Liver (tissue), 9 donors: Measurements from ENCODE around the gene SLC7A11. TPM values are rescaled to one million over a fixed set of nuclear protein-coding genes. Genes with fewer than 3 reads are reported as not detected.

Experiments used
- DNase-seq: peaks from one replicate; pipeline ENCODE4 v3.0.0-alpha.2; 2017; ENCODE audit warnings: low spot score
- H3K27ac ChIP-seq, 2 donors: one replicate each; pipeline ENCODE4 v1.7.0; 2013; ENCODE audit warnings: inconsistent platforms in 2 of 2, low read length in 2 of 2, control low read depth in 1 of 2, low read depth in 1 of 2, mild to moderate bottlenecking in 1 of 2
- H3K27me3 ChIP-seq, 4 donors: one replicate each; pipeline versions ENCODE4 v1.6.1 to v1.7.0; 2013; ENCODE audit warnings: low read length in 3 of 4, inconsistent platforms in 1 of 4, mild to moderate bottlenecking in 1 of 4, moderate library complexity in 1 of 4; ENCODE audit not compliant: control insufficient read depth in 4 of 4, insufficient read depth in 4 of 4
- H3K36me3 ChIP-seq, 4 donors: one replicate each; pipeline versions ENCODE4 v1.6.1 to v1.7.0; 2013; ENCODE audit warnings: low read length in 3 of 4, mild to moderate bottlenecking in 3 of 4, low read depth in 1 of 4, moderate library complexity in 1 of 4; ENCODE audit not compliant: control insufficient read depth in 4 of 4, insufficient read depth in 3 of 4
- H3K4me1 ChIP-seq, 4 donors: one replicate each; pipeline versions ENCODE4 v1.6.1 to v1.7.0; 2013; ENCODE audit warnings: low read length in 3 of 4, mild to moderate bottlenecking in 3 of 4, moderate library complexity in 1 of 4; ENCODE audit not compliant: control insufficient read depth in 4 of 4, insufficient read depth in 4 of 4
- H3K4me3 ChIP-seq, 3 donors: one replicate each; pipeline versions ENCODE4 v1.6.1 to v1.7.0; 2013; ENCODE audit warnings: low read length in 3 of 3, control low read depth in 1 of 3, low read depth in 1 of 3, mild to moderate bottlenecking in 1 of 3
- H3K9ac ChIP-seq, 2 donors: one replicate each; pipeline ENCODE4 v1.7.0; 2013; ENCODE audit warnings: low read length in 2 of 2, mild to moderate bottlenecking in 2 of 2, moderate library complexity in 2 of 2, control low read depth in 1 of 2, low read depth in 1 of 2
- H3K9me3 ChIP-seq, 4 donors: one replicate each; pipeline versions ENCODE4 v1.6.1 to v1.7.0; 2013; ENCODE audit warnings: low read length in 3 of 4; ENCODE audit not compliant: control insufficient read depth in 4 of 4
- ATF3 ChIP-seq: IDR thresholded peaks from 2 replicates; pipeline ENCODE4 v1.6.1; 2016; ENCODE audit warnings: antibody characterized with exemption
- EGR1 ChIP-seq, 2 donors: IDR thresholded peaks; 2 replicates each; pipeline ENCODE4 v1.6.1; 2016 to 2018; ENCODE audit warnings: antibody characterized with exemption in 2 of 2, low read depth in 2 of 2
- FOXA1 ChIP-seq: IDR thresholded peaks from 2 replicates; pipeline ENCODE4 v1.6.1; 2016; ENCODE audit warnings: antibody characterized with exemption
- FOXA2 ChIP-seq: IDR thresholded peaks from 2 replicates; pipeline ENCODE4 v1.6.1; 2016; ENCODE audit warnings: antibody characterized with exemption
- GABPA ChIP-seq, 2 donors: IDR thresholded peaks in 1 of 2; conservative IDR thresholded peaks in 1 of 2; 2 replicates each; pipeline ENCODE4 v1.6.1; 2016; ENCODE audit warnings: antibody characterized with exemption in 2 of 2, mild to moderate bottlenecking in 1 of 2, moderate library complexity in 1 of 2
- HNF4A ChIP-seq, 2 donors: conservative IDR thresholded peaks; 2 replicates each; pipeline ENCODE4 v1.6.1; 2016; ENCODE audit warnings: antibody characterized with exemption in 2 of 2, mild to moderate bottlenecking in 2 of 2
- HNF4G ChIP-seq: IDR thresholded peaks from 2 replicates; pipeline ENCODE4 v1.6.1; 2016; ENCODE audit warnings: antibody characterized with exemption
- JUND ChIP-seq, 2 donors: IDR thresholded peaks; 2 replicates each; pipeline ENCODE4 v1.6.1; 2016; ENCODE audit warnings: antibody characterized with exemption in 2 of 2
- MAX ChIP-seq: IDR thresholded peaks from 2 replicates; pipeline ENCODE4 v1.6.1; 2016; ENCODE audit warnings: antibody characterized with exemption
- NR2F2 ChIP-seq: IDR thresholded peaks from 2 replicates; pipeline ENCODE4 v1.6.1; 2016; ENCODE audit warnings: antibody characterized with exemption
- RAD21 ChIP-seq, 2 donors: IDR thresholded peaks; 2 replicates each; pipeline ENCODE4 v1.6.1; 2016; ENCODE audit warnings: antibody characterized with exemption in 2 of 2, mild to moderate bottlenecking in 2 of 2
- RXRA ChIP-seq, 2 donors: IDR thresholded peaks; 2 replicates each; pipeline ENCODE4 v1.6.1; 2017 to 2018; ENCODE audit warnings: antibody characterized with exemption in 2 of 2, mild to moderate bottlenecking in 1 of 2
- SP1 ChIP-seq: IDR thresholded peaks from 2 replicates; pipeline ENCODE4 v1.6.1; 2018; ENCODE audit warnings: antibody characterized with exemption, mild to moderate bottlenecking
- TAF1 ChIP-seq: conservative IDR thresholded peaks from 2 replicates; pipeline ENCODE4 v1.6.1; 2016; ENCODE audit warnings: antibody characterized with exemption, mild to moderate bottlenecking
- YY1 ChIP-seq: IDR thresholded peaks from 2 replicates; pipeline ENCODE4 v1.6.1; 2016; ENCODE audit warnings: antibody characterized with exemption, mild to moderate bottlenecking
- ZBTB33 ChIP-seq: IDR thresholded peaks from 2 replicates; pipeline ENCODE4 v1.6.1; 2016; ENCODE audit warnings: antibody characterized with exemption
- WGBS: extraction: QIAGEN DNeasy Blood & Tissue Kit; methylation state at CpG from one replicate; pipeline ENCODE4 v1.1.7; 2013; 5-methylcytosine and 5-hydroxymethylcytosine counted together
- polyA plus RNA-seq, 2 donors: library from polyadenylated mRNA; stranded (reverse) in 1 of 2; unstranded in 1 of 2; fragments of 200-250 nt in 1 of 2; fragments of >200 nt in 1 of 2; fragmentation: Nextera tagmentation in 1 of 2; extraction: Ambion mirVana in 1 of 2; gene quantifications; one replicate each; pipeline versions ENCODE4 v1.2.1 to v1.2.3, GENCODE V29; 2013 to 2015
- total RNA-seq, 2 donors: library from RNA; depleted of rRNA; stranded (reverse); fragments of >200 nt; gene quantifications; one replicate each; pipeline ENCODE4 v1.2.3, GENCODE V29; 2014
- TF ChIP-seq, protein P1 (sequence below): fragments of 150-350 bp; IDR thresholded peaks from 2 replicates; pipeline ENCODE4 v1.5.1; 2017; ENCODE audit warnings: improper control_type of control experiment, low read depth, low read length; ENCODE audit not compliant: missing input control
- TF ChIP-seq, protein P2 (sequence below): IDR thresholded peaks from 2 replicates; pipeline ENCODE4 v1.6.1; 2016; ENCODE audit warnings: antibody characterized with exemption, mild to moderate bottlenecking
- donor health status: healthy.
- donor health status: healthy.
- donor health status: healthy.
- donor health status: healthy.
- donor health status: healthy.

The SLC7A11 gene
- total and polyA plus RNA-seq, 4 donors, result 0.02 to 1.9 (median 0.29) TPM

DNA sequence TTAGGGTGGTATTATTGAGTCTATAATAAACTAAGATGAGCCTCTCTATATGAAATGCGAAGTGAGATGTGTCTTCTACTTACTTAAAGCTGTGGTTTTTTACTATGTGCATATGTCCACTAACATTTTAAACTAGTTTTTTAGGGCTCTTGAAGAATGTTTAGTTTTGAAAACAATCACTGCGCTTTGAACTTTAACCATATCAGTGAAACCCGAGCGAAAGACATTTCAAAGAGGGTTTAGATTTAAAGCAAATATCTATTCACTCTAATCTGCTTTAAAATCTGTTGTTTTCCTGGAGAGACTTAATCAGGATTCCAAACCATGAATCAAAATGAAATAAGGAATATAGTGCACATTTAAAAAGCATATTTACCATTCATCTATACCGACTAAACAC is 24.8 kb upstream of the SLC7A11 start:
- peaks cover 0 to 6% (median 0%) of the 10 kb centered on the region in 4 donors for H3K27me3 ChIP-seq
- H3K27ac ChIP-seq, result no peak overlapping the region
- no peak overlapping the region for H3K9ac ChIP-seq
- WGBS, result 72% methylated on average over 5 of the region's 5 CpGs
- no peak overlapping the region for H3K4me3 ChIP-seq
- no peak for DNase-seq
- no peaks in the 10 kb centered on the region for H3K4me1 ChIP-seq
- H3K9me3 ChIP-seq, result peaks cover 0 to 3% (median 0%) of the 10 kb centered on the region in 4 donors
- TF ChIP-seq YY1 (no peak), GABPA (IDR thresholded peaks at IDR 0.05 in 1 of 2, conservative IDR thresholded peaks at IDR 0.05 in 1 of 2) (no peak), FOXA1 (no peak), HNF4A (conservative IDR thresholded peaks at IDR 0.05) (no peak), HNF4G (no peak), JUND (IDR thresholded peaks at IDR 0.05) (no peak), EGR1 (IDR thresholded peaks at IDR 0.05; ENCODE audit: low read depth in 2 of 2) (no peak), NR2F2 (no peak), MAX (no peak), ATF3 (no peak), FOXA2 (no peak)
- TF ChIP-seq, protein P1, sequence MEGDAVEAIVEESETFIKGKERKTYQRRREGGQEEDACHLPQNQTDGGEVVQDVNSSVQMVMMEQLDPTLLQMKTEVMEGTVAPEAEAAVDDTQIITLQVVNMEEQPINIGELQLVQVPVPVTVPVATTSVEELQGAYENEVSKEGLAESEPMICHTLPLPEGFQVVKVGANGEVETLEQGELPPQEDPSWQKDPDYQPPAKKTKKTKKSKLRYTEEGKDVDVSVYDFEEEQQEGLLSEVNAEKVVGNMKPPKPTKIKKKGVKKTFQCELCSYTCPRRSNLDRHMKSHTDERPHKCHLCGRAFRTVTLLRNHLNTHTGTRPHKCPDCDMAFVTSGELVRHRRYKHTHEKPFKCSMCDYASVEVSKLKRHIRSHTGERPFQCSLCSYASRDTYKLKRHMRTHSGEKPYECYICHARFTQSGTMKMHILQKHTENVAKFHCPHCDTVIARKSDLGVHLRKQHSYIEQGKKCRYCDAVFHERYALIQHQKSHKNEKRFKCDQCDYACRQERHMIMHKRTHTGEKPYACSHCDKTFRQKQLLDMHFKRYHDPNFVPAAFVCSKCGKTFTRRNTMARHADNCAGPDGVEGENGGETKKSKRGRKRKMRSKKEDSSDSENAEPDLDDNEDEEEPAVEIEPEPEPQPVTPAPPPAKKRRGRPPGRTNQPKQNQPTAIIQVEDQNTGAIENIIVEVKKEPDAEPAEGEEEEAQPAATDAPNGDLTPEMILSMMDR, result no peak
- H3K36me3 ChIP-seq, result no peaks in the 10 kb centered on the region

- 43% methylated on average over 3 of the region's 3 CpGs for WGBS
- Histone ChIP-seq H3K27me3 (peaks cover 0 to 6% (median 0%) of the 10 kb centered on the region in 4 donors), H3K9ac (no peak overlapping the region), H3K9me3 (peaks cover 0 to 3% (median 0%) of the 10 kb centered on the region in 4 donors), H3K4me1 (no peaks in the 10 kb centered on the region), H3K36me3 (no peaks in the 10 kb centered on the region), H3K4me3 (no peak overlapping the region), H3K27ac (no peak overlapping the region)
- no peak for TF ChIP-seq RXRA (IDR thresholded peaks at IDR 0.05)
- TF ChIP-seq FOXA1, result no peak
- no peak for TF ChIP-seq MAX
- TF ChIP-seq, protein P2, sequence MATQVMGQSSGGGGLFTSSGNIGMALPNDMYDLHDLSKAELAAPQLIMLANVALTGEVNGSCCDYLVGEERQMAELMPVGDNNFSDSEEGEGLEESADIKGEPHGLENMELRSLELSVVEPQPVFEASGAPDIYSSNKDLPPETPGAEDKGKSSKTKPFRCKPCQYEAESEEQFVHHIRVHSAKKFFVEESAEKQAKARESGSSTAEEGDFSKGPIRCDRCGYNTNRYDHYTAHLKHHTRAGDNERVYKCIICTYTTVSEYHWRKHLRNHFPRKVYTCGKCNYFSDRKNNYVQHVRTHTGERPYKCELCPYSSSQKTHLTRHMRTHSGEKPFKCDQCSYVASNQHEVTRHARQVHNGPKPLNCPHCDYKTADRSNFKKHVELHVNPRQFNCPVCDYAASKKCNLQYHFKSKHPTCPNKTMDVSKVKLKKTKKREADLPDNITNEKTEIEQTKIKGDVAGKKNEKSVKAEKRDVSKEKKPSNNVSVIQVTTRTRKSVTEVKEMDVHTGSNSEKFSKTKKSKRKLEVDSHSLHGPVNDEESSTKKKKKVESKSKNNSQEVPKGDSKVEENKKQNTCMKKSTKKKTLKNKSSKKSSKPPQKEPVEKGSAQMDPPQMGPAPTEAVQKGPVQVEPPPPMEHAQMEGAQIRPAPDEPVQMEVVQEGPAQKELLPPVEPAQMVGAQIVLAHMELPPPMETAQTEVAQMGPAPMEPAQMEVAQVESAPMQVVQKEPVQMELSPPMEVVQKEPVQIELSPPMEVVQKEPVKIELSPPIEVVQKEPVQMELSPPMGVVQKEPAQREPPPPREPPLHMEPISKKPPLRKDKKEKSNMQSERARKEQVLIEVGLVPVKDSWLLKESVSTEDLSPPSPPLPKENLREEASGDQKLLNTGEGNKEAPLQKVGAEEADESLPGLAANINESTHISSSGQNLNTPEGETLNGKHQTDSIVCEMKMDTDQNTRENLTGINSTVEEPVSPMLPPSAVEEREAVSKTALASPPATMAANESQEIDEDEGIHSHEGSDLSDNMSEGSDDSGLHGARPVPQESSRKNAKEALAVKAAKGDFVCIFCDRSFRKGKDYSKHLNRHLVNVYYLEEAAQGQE, result no peak
- TF ChIP-seq TAF1, result no peak
- TF ChIP-seq YY1, result no peak
- TF ChIP-seq, protein P1, result no peak
- no peak for TF ChIP-seq JUND (IDR thresholded peaks at IDR 0.05)
- no peak for TF ChIP-seq ZBTB33
- no peak for TF ChIP-seq SP1
- no peak for TF ChIP-seq GABPA (IDR thresholded peaks at IDR 0.05 in 1 of 2, conservative IDR thresholded peaks at IDR 0.05 in 1 of 2)
- no peak for TF ChIP-seq EGR1 (IDR thresholded peaks at IDR 0.05; ENCODE audit: low read depth in 2 of 2)
- TF ChIP-seq FOXA2, result no peak
- no peak for TF ChIP-seq ATF3
- TF ChIP-seq HNF4A (conservative IDR thresholded peaks at IDR 0.05), result no peak
- TF ChIP-seq RAD21 (IDR thresholded peaks at IDR 0.05), result no peak
- TF ChIP-seq HNF4G, result no peak
- TF ChIP-seq NR2F2, result no peak
- DNase-seq, result no peak
These were observed 21.2 kb upstream of the SLC7A11 start for GRCh38 chr4:138263247-138263816.
